ENCODE data around the gene BCL11A. TPM values are rescaled to one million over a fixed set of nuclear protein-coding genes. Genes with fewer than 3 reads are reported as not detected.

BCL11A gene
- polyA plus RNA-seq, 3 donors from 2014 or later: 0.14 to 0.69 (median 0.29) TPM

GRCh38 chr2:60533101-60534051, 20.1 kb downstream of the BCL11A start:
- peaks cover 0 to 1% (median 0%) of the 10 kb centered on the region in 6 donors for H3K9me3 Mint-ChIP-seq
- H3K27ac Mint-ChIP-seq: no peak overlapping the region
- no peaks in the 10 kb centered on the region for H3K36me3 Mint-ChIP-seq
- no peak for DNase-seq
- H3K4me1 Mint-ChIP-seq: no peaks in the 10 kb centered on the region
- H3K4me3 Mint-ChIP-seq: no peak overlapping the region
- H3K27me3 Mint-ChIP-seq (ENCODE audit: low read depth in 3 of 3): peaks cover 13 to 28% (median 19%) of the 10 kb centered on the region in 3 donors

GRCh38 chr2:60532421-60532820, 21.0 kb downstream of the BCL11A start:
- Mint-ChIP-seq H3K4me3 (no peak overlapping the region), H3K9me3 (peaks cover 0 to 1% (median 0%) of the 10 kb centered on the region in 6 donors), H3K27ac (no peak overlapping the region), H3K4me1 (no peaks in the 10 kb centered on the region), H3K36me3 (no peaks in the 10 kb centered on the region), H3K27me3 (ENCODE audit: low read depth in 3 of 3) (peaks cover 13 to 28% (median 19%) of the 10 kb centered on the region in 3 donors)
- DNase-seq: no peak

- no peak for DNase-seq
- Mint-ChIP-seq H3K4me3 (no peak overlapping the region), H3K27ac (no peak overlapping the region), H3K36me3 (no peaks in the 10 kb centered on the region), H3K27me3 (ENCODE audit: low read depth in 3 of 3) (peaks cover 15 to 33% (median 20%) of the 10 kb centered on the region in 3 donors), H3K9me3 (peaks cover 0 to 1% (median 0%) of the 10 kb centered on the region in 6 donors), H3K4me1 (no peaks in the 10 kb centered on the region)
These were observed 21.7 kb downstream of the BCL11A start for GRCh38 chr2:60531701-60532133.

GRCh38 chr2:60530660-60531281, 22.7 kb downstream of the BCL11A start:
- H3K9me3 Mint-ChIP-seq: peaks cover 0 to 1% (median 0%) of the 10 kb centered on the region in 6 donors
- DNase-seq: no peak
- H3K4me1 Mint-ChIP-seq: peaks cover 1 to 6% of the 10 kb centered on the region in 2 donors
- H3K27ac Mint-ChIP-seq: no peak overlapping the region
- no peak overlapping the region for H3K4me3 Mint-ChIP-seq
- H3K36me3 Mint-ChIP-seq: no peaks in the 10 kb centered on the region
- H3K27me3 Mint-ChIP-seq (ENCODE audit: low read depth in 3 of 3): peaks cover 12 to 26% (median 17%) of the 10 kb centered on the region in 3 donors

GRCh38 chr2:60529785-60530627, 23.4 kb downstream of the BCL11A start:
- no peak for DNase-seq
- Mint-ChIP-seq H3K9me3 (peaks cover 0 to 1% (median 0%) of the 10 kb centered on the region in 6 donors), H3K4me1 (peaks cover 2 to 10% of the 10 kb centered on the region in 2 donors), H3K27me3 (ENCODE audit: low read depth in 3 of 3) (peaks cover 12 to 26% (median 17%) of the 10 kb centered on the region in 3 donors), H3K4me3 (no peak overlapping the region), H3K36me3 (no peaks in the 10 kb centered on the region), H3K27ac (no peak overlapping the region)

GRCh38 chr2:60529136-60529784, 24.2 kb downstream of the BCL11A start:
- H3K9me3 Mint-ChIP-seq: peaks cover 0 to 1% (median 0%) of the 10 kb centered on the region in 6 donors
- no peaks in the 10 kb centered on the region for H3K36me3 Mint-ChIP-seq
- H3K4me3 Mint-ChIP-seq: no peak overlapping the region
- H3K27ac Mint-ChIP-seq: no peak overlapping the region
- H3K27me3 Mint-ChIP-seq (ENCODE audit: low read depth in 3 of 3): peaks cover 9 to 26% (median 17%) of the 10 kb centered on the region in 3 donors
- H3K4me1 Mint-ChIP-seq: peaks cover 2 to 10% of the 10 kb centered on the region in 2 donors
- no peak for DNase-seq

GRCh38 chr2:60528281-60529020, 25.0 kb downstream of the BCL11A start:
- Mint-ChIP-seq H3K9me3 (peaks cover 0 to 1% (median 0%) of the 10 kb centered on the region in 6 donors), H3K4me1 (peaks cover 2 to 10% of the 10 kb centered on the region in 2 donors)
- no peak for DNase-seq

GRCh38 chr2:60527762-60528161, 25.7 kb downstream of the BCL11A start:
- peaks cover 9 to 26% (median 13%) of the 10 kb centered on the region in 3 donors for H3K27me3 Mint-ChIP-seq (ENCODE audit: low read depth in 3 of 3)
- no peak overlapping the region for H3K4me3 Mint-ChIP-seq
- peaks cover 0 to 1% (median 0%) of the 10 kb centered on the region in 6 donors for H3K9me3 Mint-ChIP-seq
- no peaks in the 10 kb centered on the region for H3K36me3 Mint-ChIP-seq
- peaks cover 2 to 10% of the 10 kb centered on the region in 2 donors for H3K4me1 Mint-ChIP-seq
- DNase-seq: no peak
- no peak overlapping the region for H3K27ac Mint-ChIP-seq

More at GRCh38 chr2:60528281-60529020, 25.0 kb downstream of the BCL11A start:
- Mint-ChIP-seq H3K27ac (no peak overlapping the region), H3K36me3 (no peaks in the 10 kb centered on the region), H3K27me3 (ENCODE audit: low read depth in 3 of 3) (peaks cover 9 to 30% (median 13%) of the 10 kb centered on the region in 3 donors), H3K4me3 (no peak overlapping the region)

- Mint-ChIP-seq H3K4me3 (no peak overlapping the region), H3K4me1 (peaks cover 2 to 10% of the 10 kb centered on the region in 2 donors), H3K27me3 (ENCODE audit: low read depth in 3 of 3) (peaks cover 5 to 25% (median 10%) of the 10 kb centered on the region in 3 donors), H3K36me3 (no peaks in the 10 kb centered on the region), H3K9me3 (peaks cover 0 to 1% (median 0%) of the 10 kb centered on the region in 6 donors), H3K27ac (no peak overlapping the region)
- DNase-seq: no peak
These were observed 26.8 kb downstream of the BCL11A start for GRCh38 chr2:60526623-60527022.

- peaks cover 2 to 10% of the 10 kb centered on the region in 2 donors for H3K4me1 Mint-ChIP-seq
- peak in 1 of 3 donors; percentile 5 for DNase-seq
- no peak overlapping the region for H3K27ac Mint-ChIP-seq
- peaks cover 5 to 22% (median 10%) of the 10 kb centered on the region in 3 donors for H3K27me3 Mint-ChIP-seq (ENCODE audit: low read depth in 3 of 3)
- H3K36me3 Mint-ChIP-seq: no peaks in the 10 kb centered on the region
- no peak overlapping the region for H3K4me3 Mint-ChIP-seq
- H3K9me3 Mint-ChIP-seq: peaks cover 0 to 1% (median 0%) of the 10 kb centered on the region in 6 donors
These were observed 27.6 kb downstream of the BCL11A start for GRCh38 chr2:60525899-60526298.

- H3K27me3 Mint-ChIP-seq (ENCODE audit: low read depth in 3 of 3): peaks cover 6 to 17% (median 9%) of the 10 kb centered on the region in 3 donors
- no peak overlapping the region for H3K4me3 Mint-ChIP-seq
- peaks cover 0 to 1% (median 0%) of the 10 kb centered on the region in 6 donors for H3K9me3 Mint-ChIP-seq
- no peak for DNase-seq
- H3K27ac Mint-ChIP-seq: no peak overlapping the region
- H3K4me1 Mint-ChIP-seq: peaks cover 2 to 10% of the 10 kb centered on the region in 2 donors
- H3K36me3 Mint-ChIP-seq: no peaks in the 10 kb centered on the region
These were observed 28.6 kb downstream of the BCL11A start for GRCh38 chr2:60524874-60525273.

- no peak for DNase-seq
- no peak overlapping the region for H3K27ac Mint-ChIP-seq
- no peak overlapping the region for H3K4me3 Mint-ChIP-seq
- peaks cover 2 to 10% of the 10 kb centered on the region in 2 donors for H3K4me1 Mint-ChIP-seq
- H3K9me3 Mint-ChIP-seq: peaks cover 0 to under 1% (median 0%) of the 10 kb centered on the region in 6 donors
- H3K27me3 Mint-ChIP-seq (ENCODE audit: low read depth in 3 of 3): peaks cover 3 to 15% (median 5%) of the 10 kb centered on the region in 3 donors
- no peaks in the 10 kb centered on the region for H3K36me3 Mint-ChIP-seq
These were observed 29.5 kb downstream of the BCL11A start for GRCh38 chr2:60523963-60524362.
